Ascending aorta (tissue), 1 donor: ENCODE data around the gene ESRP2. TPM values are rescaled to one million over a fixed set of nuclear protein-coding genes. Genes with fewer than 3 reads are reported as not detected.

Experiments
- total RNA-seq: library from RNA; depleted of rRNA; stranded (reverse); fragments of >200 nt; gene quantifications from one replicate; pipeline ENCODE4 v1.1.0, GENCODE V29; 2016

Gene ESRP2
- total RNA-seq, 1 donor from 2014 or later: not detected

Other genes with a start within 250 kb of the ESRP2 start
- gene DPEP2, start 236.6 kb downstream of the ESRP2 start, total RNA-seq: 1.1 TPM
- not detected for gene DPEP2NB, start 220.2 kb downstream of the ESRP2 start, total RNA-seq
- gene DDX28, start 212.9 kb downstream of the ESRP2 start, total RNA-seq: 3.0 TPM
- gene DUS2, start 212.8 kb downstream of the ESRP2 start, total RNA-seq: 7.6 TPM
- gene NFATC3, start 150.8 kb downstream of the ESRP2 start, total RNA-seq: 36.4 TPM
- gene PLA2G15, start 9.2 kb upstream of the ESRP2 start, total RNA-seq: 21.9 TPM
- gene SLC7A6, start 28.4 kb upstream of the ESRP2 start, total RNA-seq: 27.7 TPM
- gene SLC7A6OS, start 74.8 kb upstream of the ESRP2 start, total RNA-seq: 14.4 TPM
- gene PRMT7, start 74.9 kb upstream of the ESRP2 start, total RNA-seq: 25.1 TPM
- not detected for gene SMPD3, start 212.4 kb upstream of the ESRP2 start, total RNA-seq